ENCODE results near the gene FITM1.

- TF ChIP-seq CTCF (IDR thresholded peaks at IDR 0.05; ENCODE audit: low read depth, low read length, poor library complexity, severe bottlenecking) (no peak), EZH2phosphoT487 (IDR thresholded peaks at IDR 0.05; ENCODE audit: borderline replicate concordance, low read length) (no peak)
These were observed 41.2 kb downstream of the FITM1 start, which contains the start of gene REC8 for GRCh38 chr14:24171422-24172260.

All from DOHH2 (cell line).